ENCODE data around the gene HADH. TPM values are rescaled to one million over a fixed set of nuclear protein-coding genes. Genes with fewer than 3 reads are reported as not detected.

HADH gene
- total RNA-seq, 2 experiments from 2014 or later = 49.6 to 51.2 TPM

Other genes starting within 250 kb of the HADH start
- gene SGMS2, start 165.0 kb upstream of the HADH start, total RNA-seq = under 1 TPM; 0.46 to 0.56 TPM
- 1 to 10 TPM; 2.7 to 3.2 TPM for gene CYP2U1, start 58.3 kb upstream of the HADH start, total RNA-seq
- 100 to 1,000 TPM; 211 to 239 TPM for gene LEF1, start 179.0 kb downstream of the HADH start, total RNA-seq

Data from activated naive CD8-positive, alpha-beta T cell treated with anti-CD3 and anti-CD28 coated beads for 36 hours (primary cell).